ENCODE measurements around the gene DLX3.

Gene DLX3

DNA sequence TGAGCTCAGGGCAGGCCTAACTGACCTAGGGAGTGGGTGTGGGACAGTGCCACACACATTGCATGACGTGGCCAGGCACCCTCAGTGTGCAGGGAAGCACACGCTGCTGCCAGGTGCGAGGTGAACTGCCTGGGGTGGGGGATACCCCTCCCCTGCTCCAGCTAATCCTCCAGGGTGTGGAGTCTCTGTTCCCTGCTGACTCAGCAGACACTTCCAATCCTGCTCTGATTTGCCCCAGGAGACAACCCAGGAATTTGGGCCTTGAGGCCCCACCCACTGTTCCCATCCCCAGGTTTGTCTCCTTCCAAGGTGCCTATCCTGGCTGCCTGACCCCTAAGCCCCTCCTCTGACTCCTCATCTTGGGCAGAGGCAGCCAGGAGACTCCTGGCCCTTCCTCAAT, 10.7 kb downstream of the DLX3 start:
- Histone ChIP-seq H3K9me3 (ENCODE audit: severe bottlenecking) (no peaks in the 10 kb centered on the region), H3K4me3 (ENCODE audit: low read depth, low read length) (no peak overlapping the region), H3K36me3 (no peaks in the 10 kb centered on the region), H3K27me3 (ENCODE audit: insufficient read depth, low read depth, severe bottlenecking) (no peaks in the 10 kb centered on the region), H3K27ac (no peak overlapping the region)
- no peak for DNase-seq
- TF ChIP-seq, protein P1, sequence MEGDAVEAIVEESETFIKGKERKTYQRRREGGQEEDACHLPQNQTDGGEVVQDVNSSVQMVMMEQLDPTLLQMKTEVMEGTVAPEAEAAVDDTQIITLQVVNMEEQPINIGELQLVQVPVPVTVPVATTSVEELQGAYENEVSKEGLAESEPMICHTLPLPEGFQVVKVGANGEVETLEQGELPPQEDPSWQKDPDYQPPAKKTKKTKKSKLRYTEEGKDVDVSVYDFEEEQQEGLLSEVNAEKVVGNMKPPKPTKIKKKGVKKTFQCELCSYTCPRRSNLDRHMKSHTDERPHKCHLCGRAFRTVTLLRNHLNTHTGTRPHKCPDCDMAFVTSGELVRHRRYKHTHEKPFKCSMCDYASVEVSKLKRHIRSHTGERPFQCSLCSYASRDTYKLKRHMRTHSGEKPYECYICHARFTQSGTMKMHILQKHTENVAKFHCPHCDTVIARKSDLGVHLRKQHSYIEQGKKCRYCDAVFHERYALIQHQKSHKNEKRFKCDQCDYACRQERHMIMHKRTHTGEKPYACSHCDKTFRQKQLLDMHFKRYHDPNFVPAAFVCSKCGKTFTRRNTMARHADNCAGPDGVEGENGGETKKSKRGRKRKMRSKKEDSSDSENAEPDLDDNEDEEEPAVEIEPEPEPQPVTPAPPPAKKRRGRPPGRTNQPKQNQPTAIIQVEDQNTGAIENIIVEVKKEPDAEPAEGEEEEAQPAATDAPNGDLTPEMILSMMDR (IDR thresholded peaks at IDR 0.05; ENCODE audit: low read depth, low read length) = no peak

DNA sequence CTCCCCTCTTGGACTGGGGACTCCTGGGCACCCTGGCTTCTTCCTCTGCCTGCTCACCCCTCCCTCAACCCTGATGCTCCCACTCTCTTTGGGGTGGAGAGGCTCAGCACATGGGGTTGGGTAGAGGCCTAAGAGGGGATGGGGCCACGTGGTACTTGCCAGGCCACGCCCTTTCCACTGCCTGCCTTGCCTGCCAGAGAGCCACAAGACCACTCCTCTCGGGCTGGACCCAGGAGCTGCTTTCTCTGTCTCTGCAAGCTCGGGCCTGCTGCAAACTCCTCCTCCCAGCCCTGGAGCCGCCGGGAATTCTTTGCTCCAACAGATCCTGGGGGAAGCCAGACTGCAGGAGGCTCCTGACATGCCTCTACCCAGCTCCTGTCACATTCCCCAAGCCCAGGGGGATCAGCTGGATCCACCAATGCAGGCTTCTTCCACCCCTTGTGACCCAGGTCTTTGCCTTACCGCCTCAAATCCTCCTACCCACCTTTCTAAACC, 14.3 kb downstream of the DLX3 start:
- no peaks in the 10 kb centered on the region for H3K27me3 ChIP-seq (ENCODE audit: insufficient read depth, low read depth, severe bottlenecking)

DNA sequence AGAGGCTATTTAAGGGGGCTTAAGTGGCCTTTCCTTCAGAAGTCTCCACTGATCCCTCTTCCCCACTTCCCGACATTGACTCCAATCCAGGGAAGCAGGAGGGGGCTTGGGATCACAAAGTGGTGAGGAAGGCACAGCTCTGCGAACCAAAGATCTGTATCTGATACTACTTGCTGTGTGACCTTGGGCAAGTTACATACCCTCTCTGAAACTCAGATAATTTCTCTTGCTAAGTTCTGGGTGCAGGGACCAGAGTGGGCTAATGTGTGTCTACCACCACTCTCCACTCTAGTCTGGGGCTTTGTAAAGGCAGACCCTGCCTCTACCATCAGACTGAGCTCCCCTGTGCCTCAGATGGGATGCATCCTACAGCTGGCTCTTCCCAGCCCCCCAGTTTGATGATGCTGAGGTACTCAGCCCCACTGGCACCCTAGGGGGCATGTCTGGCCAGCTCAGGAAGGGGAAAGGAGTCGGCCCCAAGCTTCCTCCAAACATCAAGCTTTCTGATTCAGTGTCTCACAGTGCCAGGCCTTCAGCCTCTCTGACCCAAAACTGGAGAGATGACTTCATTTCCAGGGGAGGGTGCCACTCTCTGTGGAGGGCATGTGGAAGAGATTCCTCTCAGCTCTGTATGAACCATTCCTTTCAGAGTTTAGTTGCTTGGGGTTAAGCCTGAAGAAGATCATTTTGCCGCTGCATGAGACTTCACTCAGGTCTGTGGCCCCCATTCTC, 15.1 kb downstream of the DLX3 start:
- TF ChIP-seq, protein P1 (IDR thresholded peaks at IDR 0.05; ENCODE audit: low read depth, low read length) = no peak
- H3K36me3 ChIP-seq = no peaks in the 10 kb centered on the region
- no peak for DNase-seq
- H3K4me3 ChIP-seq (ENCODE audit: low read depth, low read length) = no peak overlapping the region
- no peaks in the 10 kb centered on the region for H3K27me3 ChIP-seq (ENCODE audit: insufficient read depth, low read depth, severe bottlenecking)
- no peak overlapping the region for H3K27ac ChIP-seq
- no peaks in the 10 kb centered on the region for H3K9me3 ChIP-seq (ENCODE audit: severe bottlenecking)

More for the DNA sequence above, 14.3 kb downstream of the DLX3 start:
- Histone ChIP-seq H3K27ac (peak overlapping the region; percentile 39), H3K4me3 (ENCODE audit: low read depth, low read length) (no peak overlapping the region), H3K36me3 (no peaks in the 10 kb centered on the region), H3K9me3 (ENCODE audit: severe bottlenecking) (no peaks in the 10 kb centered on the region)
- TF ChIP-seq, protein P1 (IDR thresholded peaks at IDR 0.05; ENCODE audit: low read depth, low read length) = no peak
- peak; percentile 87 for DNase-seq

DNA sequence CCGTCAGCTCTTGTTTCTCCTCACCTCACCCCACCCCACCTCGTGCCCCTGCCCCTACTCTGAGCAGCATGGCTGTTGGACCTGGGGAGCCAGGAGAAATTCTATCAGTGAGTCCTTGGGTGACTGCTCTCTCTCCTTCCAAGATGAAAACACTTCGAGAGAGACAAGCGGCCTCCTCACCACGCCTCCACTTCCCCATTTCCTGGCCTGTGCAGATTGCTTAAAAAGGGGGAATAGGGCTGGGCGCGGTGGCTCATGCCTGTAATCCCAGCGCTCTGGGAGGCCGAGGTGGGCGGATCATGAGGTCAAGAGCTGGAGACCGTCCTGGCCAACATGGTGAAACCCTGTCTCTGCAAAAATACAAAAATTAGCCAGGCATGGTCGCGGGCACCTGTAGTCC, 16.5 kb downstream of the DLX3 start:
- no peak overlapping the region for H3K27ac ChIP-seq
- no peak for DNase-seq
- TF ChIP-seq, protein P1 (IDR thresholded peaks at IDR 0.05; ENCODE audit: low read depth, low read length) = no peak
- H3K27me3 ChIP-seq (ENCODE audit: insufficient read depth, low read depth, severe bottlenecking) = no peaks in the 10 kb centered on the region
- H3K4me3 ChIP-seq (ENCODE audit: low read depth, low read length) = no peak overlapping the region
- H3K36me3 ChIP-seq = no peaks in the 10 kb centered on the region
- no peaks in the 10 kb centered on the region for H3K9me3 ChIP-seq (ENCODE audit: severe bottlenecking)

DNA sequence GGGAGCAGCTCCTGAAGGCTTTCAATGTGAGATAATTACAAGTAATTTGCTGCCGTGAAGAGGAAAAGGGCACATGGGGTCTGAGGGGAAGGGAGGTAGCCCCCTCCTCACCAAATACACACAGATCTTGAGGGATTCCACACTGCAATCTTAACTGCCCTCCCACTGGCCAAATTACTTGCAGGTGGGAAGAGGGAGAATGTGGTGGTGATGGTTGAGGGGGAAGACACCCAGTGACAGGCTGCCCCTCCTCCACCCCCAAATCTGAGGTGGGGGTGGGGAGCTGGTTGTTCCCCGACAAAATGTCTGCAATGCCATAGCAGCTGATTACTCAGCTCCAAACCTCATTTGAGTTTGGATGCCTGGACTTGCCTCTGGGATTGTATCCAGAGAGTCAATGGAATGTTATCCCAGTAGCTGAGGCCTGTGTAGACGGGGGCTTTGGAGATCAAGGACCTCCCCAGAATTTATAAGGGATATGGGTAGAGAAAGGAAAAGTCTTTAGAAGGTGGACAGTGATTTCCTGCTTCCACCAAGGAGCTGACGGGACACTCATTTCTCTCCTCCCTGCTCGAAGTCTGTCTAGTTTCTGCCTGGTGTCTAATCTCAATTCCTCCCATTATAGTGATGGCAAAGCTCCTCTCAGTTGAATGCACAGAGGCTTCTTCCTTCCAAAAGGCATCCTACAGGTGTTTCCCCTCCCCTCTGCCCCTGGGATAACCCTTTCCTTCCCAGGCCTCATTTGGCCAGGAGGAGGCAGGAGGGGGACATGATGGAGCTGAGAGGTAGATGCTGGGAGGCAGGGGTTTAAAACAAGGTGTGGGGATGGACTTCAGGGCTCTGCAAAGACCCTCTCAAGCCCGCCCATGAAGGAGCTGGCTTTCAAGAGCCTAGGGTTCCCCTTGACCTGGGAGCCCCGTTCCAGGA, 17.3 kb downstream of the DLX3 start:
- H3K27me3 ChIP-seq (ENCODE audit: insufficient read depth, low read depth, severe bottlenecking) = no peaks in the 10 kb centered on the region

More for the DNA sequence above, 17.3 kb downstream of the DLX3 start:
- TF ChIP-seq, protein P1 (IDR thresholded peaks at IDR 0.05; ENCODE audit: low read depth, low read length) = peak; percentile 16; the same call in 1 of the 2 replicates
- H3K27ac ChIP-seq = no peak overlapping the region
- DNase-seq = no peak
- no peak overlapping the region for H3K4me3 ChIP-seq (ENCODE audit: low read depth, low read length)
- no peaks in the 10 kb centered on the region for H3K9me3 ChIP-seq (ENCODE audit: severe bottlenecking)
- H3K36me3 ChIP-seq = no peaks in the 10 kb centered on the region
